ENCODE data around the gene GRM8. TPM values are rescaled to one million over a fixed set of nuclear protein-coding genes. Genes with fewer than 3 reads are reported as not detected.

The GRM8 gene
- total RNA-seq, 2 experiments from 2014 or later, result not detected

GRCh38 chr7:127041689-127042452, 210.9 kb downstream of the GRM8 start:
- CTCF ChIA-PET, result no interaction called here

GRCh38 chr7:127040042-127040441, 212.7 kb downstream of the GRM8 start:
- ChIA-PET POLR2A (no interaction called here), CTCF (no interaction called here)

More at GRCh38 chr7:127041689-127042452, 210.9 kb downstream of the GRM8 start:
- POLR2A ChIA-PET, result no interaction called here

- ChIA-PET CTCF (no interaction called here), POLR2A (no interaction called here)
Observed at GRCh38 chr7:127039541-127039940, 213.2 kb downstream of the GRM8 start.

GRCh38 chr7:127035203-127035849, 217.4 kb downstream of the GRM8 start:
- CTCF ChIA-PET, result no interaction called here
- POLR2A ChIA-PET, result no interaction called here

- ChIA-PET CTCF (no interaction called here), POLR2A (no interaction called here)
Observed at GRCh38 chr7:127034186-127034806, 218.4 kb downstream of the GRM8 start.

GRCh38 chr7:127029823-127030222, 222.9 kb downstream of the GRM8 start:
- POLR2A ChIA-PET, result no interaction called here

GRCh38 chr7:127021857-127022256, 230.9 kb downstream of the GRM8 start:
- ChIA-PET POLR2A (no interaction called here), CTCF (interaction anchor here (0.7 kb wide), 1 partner anchor 258 kb away, joined by 4 read pairs; no protein-coding TSS in a partner anchor)

More at GRCh38 chr7:127029823-127030222, 222.9 kb downstream of the GRM8 start:
- CTCF ChIA-PET, result no interaction called here

GRCh38 chr7:127021019-127021738, 231.6 kb downstream of the GRM8 start:
- ChIA-PET CTCF (interaction anchor here (0.7 kb wide), 1 partner anchor 259 kb away, joined by 4 read pairs; no protein-coding TSS in a partner anchor), POLR2A (no interaction called here)

GRCh38 chr7:127018889-127019288, 233.9 kb downstream of the GRM8 start:
- POLR2A ChIA-PET, result no interaction called here
- CTCF ChIA-PET, result no interaction called here

- POLR2A ChIA-PET, result no interaction called here
- CTCF ChIA-PET, result no interaction called here
Observed at GRCh38 chr7:127017196-127017595, 235.5 kb downstream of the GRM8 start.

- ChIA-PET CTCF (no interaction called here), POLR2A (no interaction called here)
Observed at GRCh38 chr7:127000725-127001124, 252.0 kb downstream of the GRM8 start.

GRCh38 chr7:126996659-126997058, 256.1 kb downstream of the GRM8 start:
- POLR2A ChIA-PET, result no interaction called here

GRCh38 chr7:126993626-126994213, 259.0 kb downstream of the GRM8 start:
- CTCF ChIA-PET, result no interaction called here
- POLR2A ChIA-PET, result no interaction called here

More at GRCh38 chr7:126996659-126997058, 256.1 kb downstream of the GRM8 start:
- CTCF ChIA-PET, result no interaction called here

GRCh38 chr7:126988022-126988421, 264.7 kb downstream of the GRM8 start:
- CTCF ChIA-PET, result no interaction called here
- POLR2A ChIA-PET, result no interaction called here

- ChIA-PET POLR2A (no interaction called here), CTCF (no interaction called here)
Observed at GRCh38 chr7:126979722-126980121, 273.0 kb downstream of the GRM8 start.

GRCh38 chr7:126978865-126979264, 273.9 kb downstream of the GRM8 start:
- POLR2A ChIA-PET, result no interaction called here
- CTCF ChIA-PET, result no interaction called here

- POLR2A ChIA-PET, result no interaction called here
- CTCF ChIA-PET, result no interaction called here
Observed at GRCh38 chr7:126973066-126973465, 279.7 kb downstream of the GRM8 start.

- ChIA-PET POLR2A (no interaction called here), CTCF (no interaction called here)
Observed at GRCh38 chr7:126972571-126972970, 280.2 kb downstream of the GRM8 start.

- ChIA-PET CTCF (no interaction called here), POLR2A (no interaction called here)
Observed at GRCh38 chr7:126959649-126960048, 293.1 kb downstream of the GRM8 start.

GRCh38 chr7:126958367-126958766, 294.4 kb downstream of the GRM8 start:
- ChIA-PET CTCF (no interaction called here), POLR2A (no interaction called here)
